Tibial nerve (tissue), 4 donors: ENCODE measurements around the gene VAMP3.

Experiments
- EP300 ChIP-seq, 2 donors: sonication (generic); formaldehyde crosslinking; IDR thresholded peaks; one replicate each; pipeline ENCODE4 v1.6.1; 2017; ENCODE audit warnings: antibody characterized with exemption in 2 of 2, mild to moderate bottlenecking in 1 of 2
- POLR2A ChIP-seq, 2 donors: fragments of 450-650 bp; IDR thresholded peaks; one replicate each; pipeline ENCODE4 v1.6.1; 2017; ENCODE audit warnings: antibody characterized with exemption in 2 of 2, mild to moderate bottlenecking in 2 of 2, moderate library complexity in 2 of 2
- TF ChIP-seq, protein P1 (sequence below), 5 experiments: fragments of 200-600 bp in 3 of 5; fragments of 450-650 bp in 2 of 5; sonication (generic) in 3 of 5; IDR thresholded peaks; one replicate each; pipeline ENCODE4 v1.5.1; 2016 to 2019; ENCODE audit warnings: antibody characterized with exemption in 5 of 5, mild to moderate bottlenecking in 3 of 5, moderate library complexity in 2 of 5

GRCh38 chr1:7753641-7754040 lies 17.5 kb upstream of the VAMP3 start:
- TF ChIP-seq, protein P1, sequence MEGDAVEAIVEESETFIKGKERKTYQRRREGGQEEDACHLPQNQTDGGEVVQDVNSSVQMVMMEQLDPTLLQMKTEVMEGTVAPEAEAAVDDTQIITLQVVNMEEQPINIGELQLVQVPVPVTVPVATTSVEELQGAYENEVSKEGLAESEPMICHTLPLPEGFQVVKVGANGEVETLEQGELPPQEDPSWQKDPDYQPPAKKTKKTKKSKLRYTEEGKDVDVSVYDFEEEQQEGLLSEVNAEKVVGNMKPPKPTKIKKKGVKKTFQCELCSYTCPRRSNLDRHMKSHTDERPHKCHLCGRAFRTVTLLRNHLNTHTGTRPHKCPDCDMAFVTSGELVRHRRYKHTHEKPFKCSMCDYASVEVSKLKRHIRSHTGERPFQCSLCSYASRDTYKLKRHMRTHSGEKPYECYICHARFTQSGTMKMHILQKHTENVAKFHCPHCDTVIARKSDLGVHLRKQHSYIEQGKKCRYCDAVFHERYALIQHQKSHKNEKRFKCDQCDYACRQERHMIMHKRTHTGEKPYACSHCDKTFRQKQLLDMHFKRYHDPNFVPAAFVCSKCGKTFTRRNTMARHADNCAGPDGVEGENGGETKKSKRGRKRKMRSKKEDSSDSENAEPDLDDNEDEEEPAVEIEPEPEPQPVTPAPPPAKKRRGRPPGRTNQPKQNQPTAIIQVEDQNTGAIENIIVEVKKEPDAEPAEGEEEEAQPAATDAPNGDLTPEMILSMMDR (IDR thresholded peaks at IDR 0.05): no peak
- TF ChIP-seq POLR2A (IDR thresholded peaks at IDR 0.05) (no peak), EP300 (IDR thresholded peaks at IDR 0.05) (no peak)
